Activated CD8-positive, alpha-beta memory T cell treated with anti-CD3 and anti-CD28 coated beads for 4 hours (primary cell): Measurements from ENCODE around the gene PLD6.

Experiments used
- DNase-seq, 2 donors: peaks; one replicate each; pipeline ENCODE4 v3.0.0-alpha.2; 2020; ENCODE audit warnings: low read depth in 2 of 2

PLD6 gene

DNA sequence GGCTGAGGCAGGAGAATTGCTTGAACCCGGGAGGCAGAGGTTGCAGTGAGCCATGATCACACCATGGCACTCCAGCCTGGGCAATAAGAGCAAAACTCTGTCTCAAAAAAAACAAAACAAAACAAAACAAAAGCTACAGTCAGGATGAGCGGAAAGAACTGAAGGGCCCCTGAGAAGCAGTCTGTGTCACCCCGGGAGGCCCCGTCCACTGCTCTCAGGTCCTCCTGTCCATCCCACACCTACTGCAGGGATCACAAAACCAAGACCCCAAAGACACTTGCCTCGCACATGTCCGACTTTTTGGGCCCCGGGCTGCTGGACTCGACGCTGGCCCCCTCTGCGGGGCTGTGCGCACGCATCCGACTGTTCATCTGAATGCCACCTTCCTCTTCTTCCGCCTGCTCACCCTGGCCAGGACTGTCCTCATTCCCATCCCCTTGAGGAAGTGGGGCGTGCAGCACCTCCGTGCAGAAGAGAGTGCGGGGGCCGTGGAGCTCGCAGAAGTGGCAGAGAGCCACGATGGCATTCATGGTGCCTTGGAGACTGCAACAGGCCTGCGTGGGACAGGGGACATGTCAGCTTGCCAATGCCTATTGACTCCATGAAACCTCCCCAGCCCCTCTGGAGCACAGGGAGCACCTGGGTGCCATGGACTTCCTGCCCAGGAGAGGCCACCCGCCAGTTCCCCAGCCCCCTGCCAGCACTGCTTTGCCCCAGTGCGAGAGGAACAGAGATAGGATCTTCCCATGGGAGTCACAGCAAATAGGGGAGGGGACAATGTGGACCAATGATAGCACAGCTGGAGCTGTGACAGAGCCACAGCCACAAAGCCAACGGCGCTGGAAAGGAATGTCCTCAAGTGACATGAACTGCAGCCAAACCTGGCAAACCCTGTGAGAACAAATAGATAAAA lies 21.7 kb upstream of the PLD6 start:
- DNase-seq: no peak

DNA sequence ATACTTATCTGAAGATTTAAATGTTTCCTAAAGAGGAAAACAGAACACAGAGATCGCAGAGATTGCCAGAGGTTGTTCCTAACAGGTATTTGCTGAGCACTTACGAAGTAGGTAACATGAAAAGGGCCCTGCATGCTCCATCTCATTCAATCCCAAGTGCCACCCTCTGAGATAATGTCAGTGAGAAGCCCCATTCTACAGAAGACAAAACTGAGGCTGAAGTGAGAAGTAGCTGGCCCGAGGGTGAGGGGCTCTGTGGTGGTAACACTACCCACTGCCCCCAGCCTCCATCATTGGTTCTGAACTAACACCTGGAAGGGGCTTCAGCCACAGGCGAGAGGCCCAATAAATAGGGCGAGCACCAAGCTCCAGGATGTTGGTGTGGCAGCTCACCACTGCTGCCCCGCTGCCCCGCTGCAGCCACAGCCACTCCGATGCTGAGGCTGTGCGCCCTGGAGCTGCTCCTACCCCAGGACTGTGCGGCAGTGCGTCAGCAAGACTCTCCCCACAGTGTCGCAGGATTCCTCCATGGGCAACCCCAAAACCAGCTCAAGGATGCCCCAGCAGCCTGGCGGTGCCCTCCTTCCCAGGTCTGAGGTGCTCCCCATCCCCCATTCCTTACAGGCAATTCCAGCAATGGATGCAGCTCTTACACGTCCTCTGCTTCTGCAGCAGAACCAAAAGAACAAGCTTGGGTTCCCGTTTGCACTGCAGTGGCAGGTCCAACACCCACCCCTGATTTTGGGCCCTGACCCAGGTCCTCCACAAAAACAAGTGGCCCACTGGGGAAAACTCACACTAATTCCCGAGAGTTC lies 20.5 kb upstream of the PLD6 start:
- DNase-seq: no peak

DNA sequence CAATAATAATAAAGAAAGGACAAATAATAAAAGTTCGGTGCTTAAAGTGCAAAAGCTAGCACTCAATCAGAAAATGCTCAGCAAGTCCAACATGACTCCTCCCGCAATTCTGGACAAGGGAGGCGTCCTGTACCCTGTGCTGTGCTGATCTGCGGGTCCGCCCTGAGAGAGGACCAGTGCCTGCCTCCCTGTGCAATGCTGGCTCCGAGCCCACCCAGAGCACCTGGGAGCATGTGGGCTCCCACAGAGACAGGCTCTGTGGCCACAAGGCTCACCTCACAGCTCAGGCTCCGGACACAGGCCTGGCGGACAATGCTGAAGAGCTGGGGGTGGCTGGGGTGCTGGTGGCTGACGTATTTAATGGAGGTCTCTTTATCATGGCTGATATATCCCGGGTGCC lies 19.8 kb upstream of the PLD6 start:
- no peak for DNase-seq

DNA sequence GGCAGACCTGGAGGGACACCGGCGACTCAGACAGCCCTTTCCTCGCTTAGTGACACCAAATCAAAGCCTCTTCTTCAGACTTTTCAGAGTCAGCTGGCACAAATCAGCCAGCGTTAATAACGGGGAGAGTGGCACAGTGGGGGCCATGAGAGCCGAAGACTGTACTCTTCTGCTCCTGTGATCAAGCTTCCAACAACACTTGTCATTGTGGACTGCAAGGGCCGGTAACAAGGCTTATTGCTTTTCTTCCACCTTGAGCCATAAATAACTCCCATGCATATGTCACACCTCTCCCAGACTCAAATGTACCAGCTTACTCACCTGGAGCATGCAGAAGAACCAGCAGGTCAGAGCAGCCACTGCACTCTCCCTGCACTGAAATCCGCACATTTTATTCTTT lies 18.0 kb upstream of the PLD6 start:
- no peak for DNase-seq

- no peak for DNase-seq
Observed at GRCh38 chr17:17223736-17224135, 17.6 kb upstream of the PLD6 start.

- DNase-seq: no peak
Observed at GRCh38 chr17:17221329-17221728, 15.2 kb upstream of the PLD6 start.

- no peak for DNase-seq
Observed at GRCh38 chr17:17220529-17220928, 14.4 kb upstream of the PLD6 start.

DNA sequence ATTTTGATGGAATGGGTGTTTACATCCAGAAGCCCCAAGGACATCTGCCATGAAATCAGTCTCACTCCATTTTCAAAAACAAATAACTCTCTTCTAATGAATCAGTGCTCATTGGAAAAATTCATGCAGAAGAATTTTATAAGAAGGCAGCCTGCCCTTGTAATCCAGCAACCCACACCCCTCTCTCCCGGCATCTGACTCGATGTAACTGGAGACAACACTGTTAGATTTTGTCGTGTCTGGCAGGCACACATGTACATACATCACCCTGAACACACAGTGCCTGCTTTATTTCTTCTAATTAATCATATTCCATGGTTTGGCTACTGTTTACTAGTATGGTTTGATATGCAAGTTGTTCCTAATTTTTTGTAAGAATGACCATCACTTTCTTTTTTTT lies 11.9 kb upstream of the PLD6 start:
- no peak for DNase-seq

DNA sequence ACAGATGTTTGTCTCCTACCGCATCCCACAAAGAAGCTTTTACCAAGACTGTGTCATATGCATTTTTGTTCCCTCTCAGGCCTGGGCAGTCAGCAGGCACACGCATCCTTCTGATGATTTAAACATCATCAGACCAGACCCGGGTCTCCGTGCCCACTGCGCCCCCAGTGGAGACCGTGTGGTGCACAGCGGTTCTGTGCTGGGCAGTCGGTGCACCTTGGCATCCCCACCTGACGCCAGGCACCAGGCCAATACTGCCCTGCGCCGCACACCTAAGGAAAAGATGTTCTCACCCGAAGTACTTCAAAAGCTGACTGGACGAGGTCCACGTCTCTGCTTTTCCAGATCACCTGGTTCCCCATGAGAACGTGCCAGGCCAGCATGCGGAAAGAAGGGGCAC lies 10.6 kb upstream of the PLD6 start:
- DNase-seq: no peak

DNA sequence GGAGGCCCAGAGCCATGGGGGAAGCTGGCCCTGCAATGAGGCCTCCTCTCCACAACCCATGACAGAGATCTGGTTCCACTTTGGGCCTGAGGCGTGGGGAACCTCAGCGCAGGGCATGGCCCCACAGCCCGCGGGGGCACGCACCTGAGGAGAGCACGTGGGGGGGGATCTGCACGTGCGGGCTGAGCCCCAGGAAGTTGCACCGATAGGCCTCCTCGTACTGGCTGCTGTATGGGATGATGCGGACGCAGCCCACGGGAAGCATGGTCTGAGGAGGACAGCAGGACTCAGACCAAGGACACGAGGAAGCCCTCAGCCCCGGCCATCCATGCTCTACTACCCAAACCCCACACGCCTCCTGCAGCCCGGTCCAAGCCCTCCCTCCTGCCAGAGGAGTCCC lies 10.1 kb upstream of the PLD6 start:
- DNase-seq: no peak

- DNase-seq: no peak
Observed at GRCh38 chr17:17215575-17215974, 9.4 kb upstream of the PLD6 start.

GRCh38 chr17:17214646-17215436 lies 8.7 kb upstream of the PLD6 start:
- DNase-seq: no peak

DNA sequence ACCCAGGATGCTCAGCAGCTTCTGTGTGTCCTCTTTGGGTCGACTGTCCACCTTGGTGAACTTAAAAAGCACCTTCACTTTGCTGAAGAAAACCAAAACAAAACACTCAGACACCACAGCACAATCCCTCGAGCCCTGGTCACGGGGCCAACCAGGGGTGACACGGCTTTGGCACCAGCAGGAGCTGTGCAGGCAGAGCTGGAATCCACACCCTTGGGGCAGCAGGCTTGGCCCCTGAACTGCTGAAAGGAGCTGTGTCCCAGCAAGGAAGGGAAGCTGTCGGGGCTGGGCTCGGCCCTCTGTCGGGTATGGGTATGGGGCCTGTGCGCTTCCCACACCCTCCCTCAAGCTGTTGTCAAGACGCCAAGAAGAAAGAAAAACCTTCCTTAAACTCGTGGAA lies 7.6 kb upstream of the PLD6 start:
- DNase-seq: no peak

DNA sequence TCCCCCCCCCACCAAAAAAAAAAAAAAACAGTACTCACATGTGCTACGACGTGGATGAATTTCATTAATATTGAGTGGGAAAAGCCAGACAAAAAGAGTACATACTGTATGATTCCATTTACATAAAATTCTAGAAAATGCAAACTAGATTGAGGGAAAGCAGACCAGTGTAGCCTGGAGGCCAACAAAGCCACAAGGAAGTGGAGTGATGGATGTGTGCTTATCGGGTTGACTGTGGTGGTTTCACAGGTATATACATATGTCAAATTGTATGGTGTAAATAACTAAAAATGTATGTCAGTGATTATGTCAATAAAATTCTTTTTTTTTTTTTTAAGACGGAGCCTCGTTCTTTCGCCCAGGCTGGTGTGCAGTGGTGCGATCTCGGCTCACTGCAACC lies 1.9 kb upstream of the PLD6 start:
- DNase-seq: no peak

- DNase-seq: no peak
Observed at GRCh38 chr17:17206913-17207335, 791 bp upstream of the PLD6 start.

DNA sequence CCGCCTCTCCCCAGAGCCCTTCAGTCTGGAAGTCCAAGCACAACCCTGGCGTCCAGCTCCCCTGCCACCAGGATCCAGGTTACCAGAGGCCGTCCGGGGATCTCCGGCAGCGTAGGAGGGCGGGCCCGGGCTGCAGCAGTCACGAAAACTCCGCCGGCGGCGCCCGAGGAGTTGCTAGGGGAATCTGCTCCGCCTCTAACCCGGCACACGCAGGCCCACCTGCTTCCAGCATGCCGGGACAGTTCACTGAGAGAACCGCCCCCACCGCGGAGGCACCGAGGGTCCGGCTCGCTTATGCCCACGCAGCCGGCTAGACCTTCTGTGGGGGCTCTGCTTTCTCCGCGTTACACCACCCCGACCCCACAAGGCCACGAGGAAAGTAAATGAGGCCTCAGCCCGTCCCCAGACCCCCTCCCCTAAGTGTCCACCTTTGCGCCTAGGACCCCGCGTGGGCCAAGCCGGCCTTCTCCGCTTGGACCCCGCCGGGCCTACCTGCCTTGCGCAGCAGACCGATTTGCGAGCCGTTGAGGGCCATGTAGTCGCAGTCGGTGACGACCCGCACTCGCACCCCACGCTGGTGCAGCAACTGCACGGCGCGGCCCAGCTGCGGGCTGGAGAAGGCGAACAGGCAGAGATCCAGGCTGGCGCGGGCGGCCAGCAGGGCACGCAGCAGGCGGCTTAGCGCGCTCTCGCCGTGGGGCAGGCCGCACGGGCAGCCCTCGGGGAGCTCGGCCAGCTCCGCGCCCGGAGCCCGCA lies 587 bp downstream of the PLD6 start:
- peak; percentile 27 to 31 for DNase-seq

DNA sequence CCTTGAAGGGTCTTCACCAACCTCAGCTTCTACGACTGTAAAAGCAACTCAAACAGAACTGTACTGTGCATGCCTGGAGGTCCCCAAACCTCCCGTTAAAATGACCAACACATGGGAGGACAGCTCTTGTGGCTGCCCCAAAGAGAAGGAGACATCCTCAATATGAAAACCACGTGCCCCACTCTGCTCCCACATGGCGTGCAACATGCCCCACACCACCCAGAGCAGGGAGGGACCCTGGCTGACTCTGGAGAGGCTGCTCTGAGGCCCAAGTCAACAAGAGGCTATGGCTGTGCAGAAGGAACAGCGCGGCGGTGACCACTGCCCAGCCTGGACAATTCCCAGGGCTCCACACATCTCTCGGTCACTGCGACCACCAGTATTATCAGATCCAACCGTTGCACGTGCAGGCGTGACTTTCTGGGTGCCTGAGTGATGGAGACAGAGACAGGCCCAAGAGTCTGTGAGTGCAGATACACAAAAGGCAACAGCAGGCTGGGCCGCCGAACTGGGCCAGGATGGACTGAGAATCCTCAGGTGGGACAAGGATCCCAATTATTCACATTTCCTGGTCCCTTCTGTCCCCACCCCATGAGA lies 1.4 kb downstream of the PLD6 start:
- no peak for DNase-seq

DNA sequence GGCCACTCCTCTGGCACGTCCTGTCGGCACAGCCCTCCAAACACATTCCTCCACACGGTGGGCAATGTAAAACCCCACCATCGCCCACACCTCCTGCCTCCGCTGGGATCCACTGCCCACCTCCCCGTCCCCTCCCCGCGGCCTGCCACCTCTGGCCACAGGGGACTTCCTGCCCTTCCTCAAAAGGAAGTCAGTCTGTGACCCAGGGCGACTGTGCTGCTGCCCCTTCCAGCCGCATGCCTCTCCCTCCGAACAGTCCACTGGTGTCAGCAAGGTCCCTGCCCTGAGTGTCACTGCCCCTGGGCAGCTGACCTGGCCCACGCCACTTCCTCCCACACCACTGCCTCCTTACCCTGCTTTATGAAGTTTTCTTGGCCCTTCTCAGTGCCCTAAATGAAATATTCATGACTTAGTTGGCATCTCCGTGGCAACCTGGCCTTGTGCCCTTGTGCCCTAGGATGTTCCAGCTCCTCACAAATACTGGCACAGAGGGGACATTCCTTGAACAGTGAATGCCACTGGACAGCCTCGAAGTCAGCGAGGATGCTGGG lies 2.0 kb downstream of the PLD6 start:
- DNase-seq: no peak

DNA sequence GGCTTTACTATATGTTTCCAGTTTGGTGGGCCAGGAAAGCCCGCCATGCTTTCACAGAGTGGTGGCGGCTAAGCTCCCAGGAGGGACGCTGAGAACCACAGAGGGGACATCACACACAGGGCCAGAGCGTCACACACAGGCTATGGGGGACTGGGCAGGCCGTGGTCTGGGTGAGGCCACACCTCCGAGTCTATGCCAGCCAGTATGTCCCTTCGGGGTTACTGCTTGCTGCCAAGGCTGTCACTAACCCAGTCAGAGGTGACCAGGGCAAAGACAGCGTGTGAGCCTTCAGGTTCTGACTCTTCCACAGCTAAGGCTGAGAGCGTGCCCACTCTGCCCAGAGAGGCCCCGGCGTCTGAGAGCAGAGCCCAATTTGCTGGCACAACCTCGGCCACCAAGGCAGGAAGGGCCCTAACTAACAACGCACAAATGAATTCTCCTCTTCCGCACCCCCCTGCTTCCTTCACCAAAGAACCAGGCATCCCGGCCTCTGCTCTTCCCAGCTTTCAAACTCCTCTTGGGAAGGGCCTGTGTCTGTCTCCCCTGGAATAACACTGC lies 2.9 kb downstream of the PLD6 start:
- DNase-seq: no peak

GRCh38 chr17:17201907-17202306 lies 4.2 kb downstream of the PLD6 start:
- DNase-seq: no peak
